Right renal pelvis (tissue), 4 donors: ENCODE results near the gene SLC9A1. TPM values are rescaled to one million over a fixed set of nuclear protein-coding genes. Genes with fewer than 3 reads are reported as not detected.

Source experiments
- DNase-seq, 4 donors: peaks; one replicate each; pipeline ENCODE4 v3.0.0-alpha.2; 2013; ENCODE audit warnings: low read depth in 4 of 4, low spot score in 3 of 4, missing footprints in 1 of 4
- polyA plus RNA-seq, 4 donors: library from polyadenylated mRNA; unstranded; fragments of 120-200 nt; gene quantifications; one replicate each; pipeline ENCODE4 v1.2.1, GENCODE V29; 2013; ENCODE audit not compliant: insufficient read length in 4 of 4

Gene SLC9A1
- polyA plus RNA-seq, 4 donors = 23.4 to 32.1 (median 25.0) TPM

DNA sequence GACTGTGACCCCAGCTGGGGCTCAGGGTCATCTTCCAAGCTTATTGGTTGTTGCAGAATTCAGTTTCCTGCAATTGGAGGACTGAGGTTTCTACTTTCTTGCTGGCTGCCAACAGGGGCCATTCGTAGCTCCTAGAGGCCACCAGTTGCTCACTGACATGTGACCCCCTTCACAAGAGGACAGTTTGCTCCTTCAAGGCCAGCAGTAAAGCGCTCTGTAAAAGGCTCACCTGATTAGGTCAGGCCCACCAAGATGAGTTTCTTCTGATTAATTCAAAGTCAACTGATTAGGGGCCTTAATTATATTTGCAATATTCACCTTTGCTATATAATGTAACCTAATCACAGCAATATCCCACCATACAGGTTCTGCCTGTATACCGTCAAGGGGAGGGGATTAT, 68.9 kb downstream of the SLC9A1 start:
- DNase-seq = no peak

GRCh38 chr1:27084107-27084506, 70.8 kb downstream of the SLC9A1 start:
- no peak for DNase-seq

GRCh38 chr1:27077968-27078367, 77.0 kb downstream of the SLC9A1 start:
- no peak for DNase-seq

DNA sequence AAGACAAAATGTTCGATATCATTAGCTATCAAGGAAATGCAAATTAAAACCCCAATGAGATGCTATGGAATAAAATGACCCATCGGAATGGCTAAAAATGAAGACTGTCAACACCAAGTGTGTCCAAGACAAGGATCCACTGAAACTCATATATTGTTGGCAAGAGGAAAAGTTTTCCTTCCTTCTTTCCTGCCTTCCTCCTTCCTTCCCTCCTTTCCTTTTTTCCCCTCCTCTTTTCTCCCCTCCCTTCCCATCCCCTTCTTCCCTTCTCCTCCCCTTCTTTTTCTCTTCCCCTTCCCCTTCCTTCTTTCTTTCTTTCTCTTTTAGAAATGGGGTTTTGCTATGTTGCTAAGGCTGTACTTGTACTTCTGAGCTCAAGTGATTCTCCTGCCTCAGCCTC, 78.1 kb downstream of the SLC9A1 start:
- DNase-seq = no peak

GRCh38 chr1:27074175-27074780, 80.6 kb downstream of the SLC9A1 start:
- DNase-seq = no peak

DNA sequence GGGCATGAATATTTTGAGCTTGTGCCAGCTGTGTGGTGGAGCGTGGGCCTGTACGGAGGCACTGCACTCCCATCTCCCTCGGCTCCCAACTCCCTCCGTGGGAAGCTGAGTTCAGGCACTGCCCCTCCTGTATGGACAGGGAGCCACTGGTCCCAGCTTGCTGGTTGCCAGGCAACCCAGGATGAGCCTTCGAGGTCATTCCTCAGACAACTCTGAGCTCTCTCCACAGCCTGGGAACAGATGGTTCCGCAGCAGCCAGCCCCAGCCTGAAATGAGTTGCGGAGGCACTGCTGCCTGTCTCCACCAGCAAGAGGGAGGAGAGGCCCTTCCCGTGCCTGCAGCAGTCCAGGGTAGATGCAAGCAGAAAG, 83.9 kb downstream of the SLC9A1 start:
- no peak for DNase-seq

GRCh38 chr1:27070390-27071048, 84.4 kb downstream of the SLC9A1 start:
- no peak for DNase-seq

- DNase-seq = no peak
Measured at GRCh38 chr1:27068922-27069321, 86.0 kb downstream of the SLC9A1 start.

- no peak for DNase-seq
Measured at GRCh38 chr1:27065999-27066630, 88.8 kb downstream of the SLC9A1 start.

DNA sequence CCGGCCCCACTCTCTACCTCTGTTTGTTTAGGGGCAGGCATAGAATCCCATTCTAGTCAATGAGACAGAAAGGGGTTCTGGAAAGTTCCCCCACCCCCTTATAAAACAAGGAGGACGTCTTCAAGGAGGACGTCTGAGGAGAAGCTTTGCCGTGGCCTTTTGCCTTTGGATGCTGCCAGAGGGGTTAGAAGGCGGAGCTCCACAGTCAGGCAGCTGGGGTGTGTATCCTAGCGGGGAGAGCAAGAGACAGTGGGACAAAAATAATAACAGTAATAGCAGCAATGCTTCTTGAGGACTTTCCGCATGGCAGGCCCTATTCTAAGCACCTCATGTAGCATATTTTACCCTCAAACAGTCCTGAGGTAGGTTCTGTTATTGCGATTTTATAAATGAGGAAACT, 94.0 kb downstream of the SLC9A1 start:
- no peak for DNase-seq

DNA sequence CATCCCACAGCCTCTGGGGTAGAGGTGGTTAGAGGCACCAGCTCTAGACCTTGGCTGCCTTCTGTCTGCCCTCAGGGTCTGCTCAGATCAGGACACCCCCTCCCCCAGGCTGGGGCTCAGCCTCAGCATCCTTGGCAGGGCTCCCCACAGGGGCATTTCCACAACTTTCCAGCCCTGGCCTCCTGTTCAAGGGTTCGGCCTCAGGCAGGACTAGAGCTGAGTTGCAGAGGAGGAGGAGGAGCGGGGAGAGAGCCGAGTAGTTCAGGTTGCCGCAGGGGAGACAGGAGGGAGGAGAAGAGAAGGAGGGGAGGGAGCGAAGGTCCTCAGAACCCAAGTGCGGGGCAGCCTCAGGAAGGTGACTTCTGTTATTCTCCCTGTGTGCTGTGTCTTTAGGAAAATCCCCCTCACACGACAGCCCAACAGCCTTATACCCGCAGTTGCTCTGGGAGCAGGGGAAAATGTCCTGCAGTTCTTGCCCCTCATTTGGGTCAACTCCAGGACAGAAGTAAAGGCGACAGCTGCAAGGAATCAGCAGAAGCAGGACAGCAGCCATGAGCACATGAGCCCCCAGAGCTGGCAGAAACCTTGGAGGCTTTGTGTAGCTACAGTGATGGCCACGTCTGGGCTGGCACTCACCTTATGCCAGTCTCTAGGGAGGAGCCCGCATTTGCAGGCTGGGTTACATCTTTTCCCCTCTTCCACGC, 95.8 kb downstream of the SLC9A1 start:
- DNase-seq = no peak

DNA sequence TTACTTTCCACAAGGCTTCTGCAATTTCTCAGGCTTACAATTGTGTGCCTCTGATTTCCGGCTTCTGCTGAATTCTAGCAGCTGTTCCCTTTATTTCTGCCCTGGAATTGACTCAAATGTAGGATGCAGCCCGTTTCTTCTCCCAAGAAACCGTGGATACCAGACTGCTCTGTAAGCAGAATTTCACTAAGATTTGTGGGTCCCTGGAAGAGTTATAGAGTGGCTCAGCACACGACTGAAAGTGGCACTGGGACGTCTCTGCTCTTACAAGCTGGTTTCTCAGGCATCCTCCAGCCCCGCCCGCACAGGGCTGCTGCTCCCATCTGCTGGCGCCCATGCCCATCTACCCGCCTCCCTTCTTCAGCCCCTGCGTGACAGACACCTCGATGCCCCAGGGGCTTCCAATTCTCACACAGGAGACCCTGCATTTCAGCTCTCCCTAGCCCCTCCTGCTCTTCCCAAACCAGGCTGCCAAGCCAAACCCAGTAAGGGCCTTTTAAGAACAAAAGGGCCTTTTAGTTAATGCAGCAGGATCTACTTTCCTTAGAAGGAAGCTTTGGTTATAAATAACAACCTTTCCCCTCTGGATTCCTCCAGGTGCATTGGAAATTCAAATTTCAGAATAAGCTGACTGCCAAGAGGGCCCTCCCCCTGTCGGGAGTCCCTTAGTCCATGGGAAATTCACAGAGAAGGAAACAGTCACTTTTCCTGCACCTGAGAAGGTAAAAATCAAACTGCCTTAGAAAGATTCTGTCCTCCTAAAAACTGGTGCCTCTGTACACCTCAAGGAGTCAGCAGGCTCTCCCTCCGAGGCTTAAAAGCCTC, 96.9 kb downstream of the SLC9A1 start:
- no peak for DNase-seq

DNA sequence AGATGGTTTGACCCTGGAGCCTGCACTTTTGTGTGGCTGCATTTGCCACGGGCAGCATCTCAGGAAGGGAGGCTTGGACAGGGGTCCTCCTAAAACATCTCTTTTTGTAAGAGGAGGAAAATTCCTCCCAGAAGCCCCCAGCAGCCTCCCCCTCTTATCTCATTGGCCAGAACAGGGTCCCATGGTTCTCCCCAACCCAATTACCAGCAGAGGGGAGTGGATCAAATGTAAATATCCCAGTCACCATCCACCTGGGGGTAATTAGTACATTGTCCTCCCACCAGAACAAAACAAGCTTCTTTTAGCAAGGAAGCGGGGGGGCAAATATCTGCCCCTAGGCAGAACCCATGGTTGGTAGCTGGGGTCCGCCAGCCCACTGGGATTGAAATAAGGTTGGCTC, 97.5 kb downstream of the SLC9A1 start:
- DNase-seq = no peak

DNA sequence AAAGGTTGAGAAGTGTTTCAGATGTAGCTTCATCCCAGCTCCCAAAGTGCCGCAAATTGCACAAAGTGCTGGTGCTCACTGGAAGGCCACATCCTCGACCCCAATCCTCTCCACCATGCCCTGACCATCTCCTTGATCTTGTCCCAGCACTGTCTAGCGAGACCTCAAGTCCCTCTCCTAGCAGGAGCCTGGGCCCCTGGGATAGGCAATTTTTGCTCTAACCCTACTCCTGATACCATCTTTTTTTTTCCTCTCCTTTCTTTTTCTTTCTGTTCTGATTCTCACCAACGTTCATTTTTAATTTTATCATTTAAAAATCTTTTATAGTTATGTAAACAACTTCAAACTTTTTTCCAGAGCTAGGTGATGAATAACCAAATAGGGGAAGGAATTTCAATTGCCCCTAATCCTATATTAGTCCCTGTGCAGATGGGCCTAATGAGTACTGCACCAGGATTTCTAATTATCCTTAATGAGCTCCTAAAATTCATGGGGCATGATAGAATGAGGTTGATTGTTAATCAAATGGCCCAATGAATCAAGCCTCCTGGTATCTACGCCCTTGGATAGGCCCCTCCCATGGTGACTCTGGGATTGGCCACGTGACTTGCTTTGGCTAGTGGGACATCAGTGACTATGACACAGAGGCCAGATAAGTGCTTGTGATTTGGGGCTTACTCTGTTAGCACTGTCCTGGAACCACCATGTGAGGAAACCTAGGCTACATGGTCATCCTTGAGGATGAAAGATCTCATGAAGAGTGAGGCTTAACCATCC, 100.8 kb downstream of the SLC9A1 start:
- DNase-seq = no peak

DNA sequence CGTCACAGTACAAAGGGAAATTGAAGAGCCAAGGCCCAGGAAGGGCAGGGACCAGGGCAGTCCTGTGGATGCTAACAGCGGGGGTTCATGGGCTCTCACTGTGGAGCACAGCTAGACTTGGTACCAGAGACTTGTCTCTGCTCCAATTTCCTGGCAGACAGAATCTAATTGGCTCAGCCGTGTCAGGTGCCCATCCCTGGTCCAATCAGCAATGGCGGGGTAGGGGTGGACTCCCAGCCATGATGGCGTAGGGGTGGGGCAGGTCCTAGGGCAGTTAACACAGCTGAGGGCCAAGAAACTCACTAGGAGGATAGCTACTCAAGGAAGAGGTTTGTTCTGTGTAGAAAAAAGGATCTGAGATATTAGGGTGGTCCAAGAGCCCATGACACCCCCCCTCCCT, 102.4 kb downstream of the SLC9A1 start:
- no peak for DNase-seq

DNA sequence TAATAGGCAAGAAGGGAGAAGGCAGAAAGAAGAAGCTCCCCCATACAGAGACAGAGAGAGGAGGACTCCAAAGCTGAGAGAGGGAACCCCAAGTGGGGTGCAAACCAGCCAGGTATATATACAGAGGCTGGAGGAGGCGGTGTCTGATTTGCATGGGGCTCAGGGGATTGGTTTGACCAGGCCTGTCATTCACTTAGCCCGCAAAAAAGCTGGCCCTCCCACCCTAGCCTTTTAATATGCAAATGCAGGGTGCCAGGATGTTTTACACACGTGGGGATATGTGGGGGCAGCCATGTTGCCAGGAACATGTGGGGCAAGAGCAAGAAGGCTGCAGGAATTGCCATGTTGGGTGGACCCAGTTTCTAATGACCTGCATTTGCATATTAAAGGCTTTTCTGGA, 105.3 kb downstream of the SLC9A1 start:
- no peak for DNase-seq

- DNase-seq = no peak
Measured at GRCh38 chr1:27049100-27049499, 105.8 kb downstream of the SLC9A1 start.
